HG03064 (cell line): ENCODE results near the gene OPCML.

Experiments
- ATAC-seq: cut with Tn5 transposase; IDR thresholded peaks from one replicate; pipeline ENCODE4 v1.9.1; 2021; ENCODE audit warnings: low read depth; ENCODE audit not compliant: unreplicated experiment

The OPCML gene

GRCh38 chr11:133149698-133150097 lies 382.6 kb downstream of the OPCML start:
- ATAC-seq: no peak

GRCh38 chr11:133147625-133148024 lies 384.7 kb downstream of the OPCML start:
- no peak for ATAC-seq

GRCh38 chr11:133146697-133147306 lies 385.5 kb downstream of the OPCML start:
- ATAC-seq: no peak

- ATAC-seq: no peak
Measured at GRCh38 chr11:133137939-133138338, 394.4 kb downstream of the OPCML start.

GRCh38 chr11:133137270-133137669 lies 395.0 kb downstream of the OPCML start:
- ATAC-seq: no peak

GRCh38 chr11:133136376-133136775 lies 395.9 kb downstream of the OPCML start:
- no peak for ATAC-seq

- ATAC-seq: no peak
Measured at GRCh38 chr11:133134314-133135173, 397.8 kb downstream of the OPCML start.

GRCh38 chr11:133133606-133134005 lies 398.7 kb downstream of the OPCML start:
- no peak for ATAC-seq

GRCh38 chr11:133133050-133133449 lies 399.3 kb downstream of the OPCML start:
- no peak for ATAC-seq

- no peak for ATAC-seq
Measured at GRCh38 chr11:133127741-133128140, 404.6 kb downstream of the OPCML start.

GRCh38 chr11:133123796-133124195 lies 408.5 kb downstream of the OPCML start:
- no peak for ATAC-seq

- no peak for ATAC-seq
Measured at GRCh38 chr11:133123366-133123765, 408.9 kb downstream of the OPCML start.

- ATAC-seq: no peak
Measured at GRCh38 chr11:133122256-133122655, 410.0 kb downstream of the OPCML start.

GRCh38 chr11:133118563-133119268 lies 413.6 kb downstream of the OPCML start:
- no peak for ATAC-seq

GRCh38 chr11:133115099-133115498 lies 417.2 kb downstream of the OPCML start:
- no peak for ATAC-seq

GRCh38 chr11:133107763-133108162 lies 424.5 kb downstream of the OPCML start:
- ATAC-seq: no peak

- no peak for ATAC-seq
Measured at GRCh38 chr11:133107136-133107535, 425.2 kb downstream of the OPCML start.

- ATAC-seq: no peak
Measured at GRCh38 chr11:133106417-133106816, 425.9 kb downstream of the OPCML start.

- no peak for ATAC-seq
Measured at GRCh38 chr11:133104009-133104744, 428.1 kb downstream of the OPCML start.

GRCh38 chr11:133096981-133097380 lies 435.3 kb downstream of the OPCML start:
- ATAC-seq: no peak

- no peak for ATAC-seq
Measured at GRCh38 chr11:133086518-133086917, 445.8 kb downstream of the OPCML start.
